GM12873 (cell line): ENCODE results near the gene TMEM179.

Source experiments
- TF ChIP-seq, protein P1 (sequence below): IDR thresholded peaks from 2 replicates; pipeline ENCODE4 v1.5.1; 2012; ENCODE audit warnings: low read depth, mild to moderate bottlenecking, moderate library complexity, low read length, control low read depth; ENCODE audit not compliant: insufficient read depth; ENCODE audit errors: missing control alignments

TMEM179 gene

DNA sequence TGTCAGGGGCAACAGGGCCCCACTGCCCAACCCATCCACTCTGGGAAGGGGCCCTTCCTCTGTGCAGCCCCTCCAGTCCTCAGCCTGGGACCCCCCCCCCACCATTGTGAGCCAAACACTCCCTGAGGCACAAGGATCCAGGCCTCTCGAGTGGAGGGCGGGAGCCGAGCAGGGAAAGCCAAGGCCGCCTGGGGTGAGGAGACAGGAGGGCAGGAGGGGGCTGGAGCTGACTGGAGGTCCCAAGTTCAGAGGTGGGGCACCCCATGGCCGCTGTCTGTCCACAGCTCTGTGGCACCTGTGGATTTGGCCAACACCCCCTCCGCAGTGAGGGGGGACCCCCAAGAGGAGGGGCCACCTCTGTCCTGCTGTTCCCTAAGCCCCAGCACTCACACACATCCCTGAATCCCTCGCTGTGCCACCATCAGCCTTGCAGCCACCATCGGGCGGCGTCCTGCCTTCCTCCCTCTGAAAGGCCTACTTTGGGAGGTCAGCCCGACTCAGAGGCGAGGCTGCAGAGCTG, 50.4 kb downstream of the TMEM179 start:
- TF ChIP-seq, protein P1, sequence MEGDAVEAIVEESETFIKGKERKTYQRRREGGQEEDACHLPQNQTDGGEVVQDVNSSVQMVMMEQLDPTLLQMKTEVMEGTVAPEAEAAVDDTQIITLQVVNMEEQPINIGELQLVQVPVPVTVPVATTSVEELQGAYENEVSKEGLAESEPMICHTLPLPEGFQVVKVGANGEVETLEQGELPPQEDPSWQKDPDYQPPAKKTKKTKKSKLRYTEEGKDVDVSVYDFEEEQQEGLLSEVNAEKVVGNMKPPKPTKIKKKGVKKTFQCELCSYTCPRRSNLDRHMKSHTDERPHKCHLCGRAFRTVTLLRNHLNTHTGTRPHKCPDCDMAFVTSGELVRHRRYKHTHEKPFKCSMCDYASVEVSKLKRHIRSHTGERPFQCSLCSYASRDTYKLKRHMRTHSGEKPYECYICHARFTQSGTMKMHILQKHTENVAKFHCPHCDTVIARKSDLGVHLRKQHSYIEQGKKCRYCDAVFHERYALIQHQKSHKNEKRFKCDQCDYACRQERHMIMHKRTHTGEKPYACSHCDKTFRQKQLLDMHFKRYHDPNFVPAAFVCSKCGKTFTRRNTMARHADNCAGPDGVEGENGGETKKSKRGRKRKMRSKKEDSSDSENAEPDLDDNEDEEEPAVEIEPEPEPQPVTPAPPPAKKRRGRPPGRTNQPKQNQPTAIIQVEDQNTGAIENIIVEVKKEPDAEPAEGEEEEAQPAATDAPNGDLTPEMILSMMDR = no peak

DNA sequence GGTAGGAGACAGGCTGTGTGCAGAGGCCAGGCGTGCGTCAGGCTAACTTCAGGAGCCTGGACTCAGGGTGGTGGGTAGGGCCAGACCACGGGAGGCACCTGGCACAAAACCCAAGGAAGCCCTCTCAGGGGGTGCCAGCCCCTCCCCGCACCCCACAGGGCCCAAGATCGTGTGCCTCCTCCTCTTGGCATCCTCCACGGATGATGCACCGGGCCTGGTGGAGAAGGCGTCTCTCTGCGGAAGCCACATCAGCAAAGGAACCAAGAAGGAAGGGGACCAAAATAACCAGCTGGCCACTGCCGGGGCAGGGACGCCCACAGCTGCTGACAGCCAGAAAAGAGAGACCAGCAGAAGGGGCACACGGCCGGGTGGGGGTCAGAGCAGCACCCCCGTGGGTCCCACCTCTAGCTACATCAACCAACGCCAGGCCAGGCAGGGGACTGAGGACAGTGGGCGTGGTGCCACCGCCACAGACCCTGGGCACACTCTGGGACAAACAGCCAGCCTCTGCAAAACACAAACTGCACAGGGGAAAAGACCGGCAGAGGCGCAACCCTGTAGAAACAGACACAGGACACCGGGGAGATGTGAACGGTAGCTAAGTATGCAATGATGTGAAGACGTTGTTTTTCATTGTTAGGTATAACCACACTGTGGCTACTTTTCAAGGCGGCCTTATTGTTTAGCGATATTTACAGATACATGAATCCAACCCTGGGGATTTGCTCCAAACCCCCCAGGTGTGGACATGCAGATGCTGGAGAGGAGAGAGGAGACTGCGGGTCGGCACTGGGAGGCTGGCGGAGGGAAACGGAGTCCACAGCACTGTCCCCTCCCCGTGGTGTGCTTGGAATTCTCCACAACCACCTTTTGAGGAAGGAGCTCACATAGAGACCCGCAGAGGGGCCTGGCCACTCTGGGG, 51.1 kb downstream of the TMEM179 start:
- TF ChIP-seq, protein P1 = no peak

DNA sequence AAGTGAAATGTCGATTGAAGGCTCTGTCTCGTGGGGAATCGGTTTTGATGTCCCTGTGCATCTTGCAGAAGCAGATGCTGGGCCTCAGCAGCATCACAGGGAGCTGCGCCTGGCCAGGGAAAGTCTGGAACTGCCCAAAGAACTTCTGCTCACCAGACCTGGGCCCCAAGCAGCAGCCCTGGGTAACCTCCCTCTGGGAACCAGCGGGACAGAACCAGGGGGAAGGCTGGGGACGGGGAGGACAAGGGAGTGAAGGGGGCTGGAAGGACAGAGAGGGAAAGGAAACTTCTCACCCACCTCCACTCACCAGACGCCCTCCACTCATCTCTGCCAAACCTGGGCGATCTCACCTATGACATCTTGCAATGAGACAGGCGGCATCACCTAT, 51.8 kb downstream of the TMEM179 start:
- TF ChIP-seq, protein P1 = no peak

DNA sequence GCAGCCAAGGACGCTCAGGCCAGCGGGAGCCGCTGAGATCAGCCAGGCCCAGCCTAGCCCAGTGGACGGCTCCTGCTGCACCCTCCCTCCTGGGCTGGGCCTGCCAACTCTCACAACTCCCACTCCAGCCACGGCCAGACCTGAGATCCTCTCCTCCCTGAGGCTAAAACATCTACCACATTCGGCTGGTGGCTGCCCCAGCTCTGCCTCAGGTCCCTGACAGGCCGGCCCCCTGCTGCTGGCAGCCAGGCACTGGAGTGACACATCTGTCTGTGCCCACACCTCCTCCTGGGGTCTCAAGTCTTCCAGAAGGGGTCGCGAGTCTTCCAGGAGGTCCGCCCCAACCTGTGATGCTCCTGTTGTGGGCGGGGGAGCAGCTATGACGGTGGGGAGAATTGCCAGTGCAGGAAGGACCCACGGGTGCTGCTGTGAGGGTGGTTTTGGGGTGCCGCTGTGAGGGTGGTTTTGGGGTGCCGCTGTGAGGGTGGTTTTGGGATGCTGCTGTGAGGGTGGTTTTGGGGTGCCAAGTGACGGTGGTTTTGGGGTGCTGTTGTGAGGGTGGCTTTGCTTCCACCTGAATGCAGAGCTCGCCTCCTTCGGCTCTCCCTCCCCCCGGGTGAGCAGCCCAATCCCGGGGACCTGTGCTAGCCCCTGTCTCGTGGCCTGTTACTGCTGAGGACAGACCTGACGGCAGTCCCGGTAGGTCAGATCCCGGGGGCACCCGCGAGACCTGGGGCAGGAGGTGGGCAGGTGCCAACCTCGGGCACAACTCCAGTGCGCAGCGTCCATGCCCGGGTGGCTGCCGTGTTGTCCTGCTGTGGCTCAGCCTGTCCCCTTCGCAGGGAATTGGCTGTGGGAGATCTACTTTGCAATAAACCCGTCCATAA, 52.5 kb downstream of the TMEM179 start:
- TF ChIP-seq, protein P1 = no peak

DNA sequence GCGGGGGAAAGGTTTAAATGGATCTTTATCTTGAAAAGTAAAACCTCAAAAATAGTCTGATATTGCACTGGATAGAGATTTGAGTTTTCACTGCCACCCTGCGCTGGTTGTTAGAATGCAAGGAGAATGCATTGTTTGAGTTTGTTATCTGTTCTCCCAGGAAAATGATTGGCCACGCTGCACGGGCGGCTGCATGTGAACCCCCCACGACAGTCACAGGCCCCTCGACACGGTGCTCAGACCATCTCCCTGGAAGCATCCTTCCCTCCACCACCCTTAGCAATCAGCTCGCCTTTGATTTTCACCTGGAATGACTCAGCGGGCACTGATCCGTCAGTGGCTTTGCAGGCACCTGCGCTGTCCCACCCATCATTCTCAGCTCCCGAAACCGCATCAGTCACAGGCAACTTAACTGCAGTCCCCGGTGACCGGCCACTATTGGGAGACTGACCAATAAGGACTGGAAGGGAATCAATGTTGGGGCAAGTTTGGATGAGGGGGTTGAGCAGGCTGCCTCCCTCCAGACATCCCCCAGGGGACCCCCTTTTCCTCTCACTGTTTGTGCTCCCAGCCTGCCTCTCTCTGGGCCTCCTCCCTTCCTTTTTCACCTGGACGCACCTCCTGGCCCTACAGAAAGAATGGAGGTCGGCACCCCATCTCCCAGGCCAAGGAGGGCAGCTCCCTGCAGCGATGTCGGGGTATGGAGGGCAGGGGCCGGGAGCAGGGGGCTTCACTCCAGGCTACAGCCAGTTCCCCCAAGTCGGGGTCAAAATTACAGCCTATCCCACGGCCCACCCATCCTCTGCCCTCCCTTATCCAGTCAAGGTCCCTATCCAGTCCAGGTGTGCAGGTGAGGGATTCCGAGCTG, 53.5 kb downstream of the TMEM179 start:
- TF ChIP-seq, protein P1 = no peak

DNA sequence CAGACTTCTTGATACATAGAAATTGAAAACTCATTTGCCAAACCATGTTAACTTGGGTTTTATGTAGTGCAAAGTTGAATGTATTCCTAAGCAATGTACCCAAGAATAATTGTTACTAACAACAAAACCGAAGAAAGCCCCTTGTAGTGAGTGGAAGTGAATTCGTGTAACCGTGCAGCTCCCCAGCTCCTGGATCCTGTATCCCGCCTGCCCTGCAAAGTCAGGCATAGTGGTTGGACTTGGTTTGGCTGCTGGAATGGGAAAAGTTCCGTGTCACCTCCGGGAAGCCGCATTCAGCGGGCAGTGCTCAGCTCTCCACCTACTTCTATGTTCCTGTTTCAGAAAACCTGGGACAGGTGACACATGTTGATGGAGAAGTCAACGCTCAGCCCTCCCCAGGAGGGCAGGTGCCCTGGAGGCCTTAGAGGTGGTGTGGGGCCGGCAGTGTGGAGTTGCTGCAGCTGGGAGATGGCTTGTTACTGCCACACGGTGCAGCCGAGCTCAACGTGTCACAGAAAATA, 54.2 kb downstream of the TMEM179 start:
- TF ChIP-seq, protein P1 = no peak
